Measurements from ENCODE around the gene DNM3.

Gene DNM3

GRCh38 chr1:171803461-171804022 lies 37.8 kb upstream of the DNM3 start:
- peaks cover 3% of the 10 kb centered on the region; the same call in 1 of the 2 replicates for H3K36me3 ChIP-seq (ENCODE audit: insufficient read depth, low read length)
- no peak overlapping the region for H3K9ac ChIP-seq (ENCODE audit: low read depth, low read length)

GRCh38 chr1:171805395-171806115 lies 35.7 kb upstream of the DNM3 start:
- Histone ChIP-seq H3K36me3 (ENCODE audit: insufficient read depth, low read length) (no peaks in the 10 kb centered on the region), H3K4me1 (ENCODE audit: insufficient read depth, low read length) (peaks cover 12% of the 10 kb centered on the region), H3K9ac (ENCODE audit: low read depth, low read length) (no peak overlapping the region), H3K9me3 (ENCODE audit: control insufficient read depth, insufficient read depth, low read length) (no peaks in the 10 kb centered on the region)

More at GRCh38 chr1:171803461-171804022, 37.8 kb upstream of the DNM3 start:
- H3K9me3 ChIP-seq (ENCODE audit: control insufficient read depth, insufficient read depth, low read length), result no peaks in the 10 kb centered on the region
- peaks cover 17% of the 10 kb centered on the region for H3K4me1 ChIP-seq (ENCODE audit: insufficient read depth, low read length)

GRCh38 chr1:171807556-171807955 lies 33.7 kb upstream of the DNM3 start:
- no peaks in the 10 kb centered on the region for H3K36me3 ChIP-seq (ENCODE audit: insufficient read depth, low read length)
- peaks cover 1% of the 10 kb centered on the region; the same call in 1 of the 2 replicates for H3K4me1 ChIP-seq (ENCODE audit: insufficient read depth, low read length)
- H3K9ac ChIP-seq (ENCODE audit: low read depth, low read length), result no peak overlapping the region
- no peaks in the 10 kb centered on the region for H3K9me3 ChIP-seq (ENCODE audit: control insufficient read depth, insufficient read depth, low read length)

- no peak overlapping the region for H3K9ac ChIP-seq (ENCODE audit: low read depth, low read length)
- H3K36me3 ChIP-seq (ENCODE audit: insufficient read depth, low read length), result no peaks in the 10 kb centered on the region
- H3K4me1 ChIP-seq (ENCODE audit: insufficient read depth, low read length), result no peaks in the 10 kb centered on the region; the same call in 1 of the 2 replicates
- no peaks in the 10 kb centered on the region for H3K9me3 ChIP-seq (ENCODE audit: control insufficient read depth, insufficient read depth, low read length)
Measured at GRCh38 chr1:171809834-171810233, 31.5 kb upstream of the DNM3 start.

GRCh38 chr1:171811672-171812071 lies 29.6 kb upstream of the DNM3 start:
- H3K9ac ChIP-seq (ENCODE audit: low read depth, low read length), result no peak overlapping the region
- no peaks in the 10 kb centered on the region for H3K9me3 ChIP-seq (ENCODE audit: control insufficient read depth, insufficient read depth, low read length)
- peaks cover 5% of the 10 kb centered on the region for H3K4me1 ChIP-seq (ENCODE audit: insufficient read depth, low read length)
- H3K36me3 ChIP-seq (ENCODE audit: insufficient read depth, low read length), result no peaks in the 10 kb centered on the region

- H3K9ac ChIP-seq (ENCODE audit: low read depth, low read length), result no peak overlapping the region
- H3K4me1 ChIP-seq (ENCODE audit: insufficient read depth, low read length), result peaks cover 23% of the 10 kb centered on the region
- no peaks in the 10 kb centered on the region for H3K36me3 ChIP-seq (ENCODE audit: insufficient read depth, low read length)
- H3K9me3 ChIP-seq (ENCODE audit: control insufficient read depth, insufficient read depth, low read length), result no peaks in the 10 kb centered on the region
Measured at GRCh38 chr1:171814692-171815091, 26.6 kb upstream of the DNM3 start.

- Histone ChIP-seq H3K9ac (ENCODE audit: low read depth, low read length) (no peak overlapping the region), H3K9me3 (ENCODE audit: control insufficient read depth, insufficient read depth, low read length) (no peaks in the 10 kb centered on the region), H3K36me3 (ENCODE audit: insufficient read depth, low read length) (no peaks in the 10 kb centered on the region), H3K4me1 (ENCODE audit: insufficient read depth, low read length) (peaks cover 23% of the 10 kb centered on the region)
Measured at GRCh38 chr1:171816300-171816901, 24.9 kb upstream of the DNM3 start.

- no peaks in the 10 kb centered on the region for H3K9me3 ChIP-seq (ENCODE audit: control insufficient read depth, insufficient read depth, low read length)
- H3K9ac ChIP-seq (ENCODE audit: low read depth, low read length), result no peak overlapping the region
- H3K36me3 ChIP-seq (ENCODE audit: insufficient read depth, low read length), result no peaks in the 10 kb centered on the region
- H3K4me1 ChIP-seq (ENCODE audit: insufficient read depth, low read length), result peaks cover 23% of the 10 kb centered on the region
Measured at GRCh38 chr1:171817511-171818265, 23.6 kb upstream of the DNM3 start.

- no peaks in the 10 kb centered on the region for H3K9me3 ChIP-seq (ENCODE audit: control insufficient read depth, insufficient read depth, low read length)
- H3K36me3 ChIP-seq (ENCODE audit: insufficient read depth, low read length), result no peaks in the 10 kb centered on the region
- H3K9ac ChIP-seq (ENCODE audit: low read depth, low read length), result no peak overlapping the region
- H3K4me1 ChIP-seq (ENCODE audit: insufficient read depth, low read length), result peaks cover 23% of the 10 kb centered on the region
Measured at GRCh38 chr1:171819946-171820345, 21.4 kb upstream of the DNM3 start.

GRCh38 chr1:171826973-171827372 lies 14.3 kb upstream of the DNM3 start:
- Histone ChIP-seq H3K36me3 (ENCODE audit: insufficient read depth, low read length) (no peaks in the 10 kb centered on the region), H3K4me1 (ENCODE audit: insufficient read depth, low read length) (no peaks in the 10 kb centered on the region), H3K9ac (ENCODE audit: low read depth, low read length) (no peak overlapping the region), H3K9me3 (ENCODE audit: control insufficient read depth, insufficient read depth, low read length) (peaks cover 5% of the 10 kb centered on the region)

- Histone ChIP-seq H3K4me1 (ENCODE audit: insufficient read depth, low read length) (no peaks in the 10 kb centered on the region), H3K9ac (ENCODE audit: low read depth, low read length) (no peak overlapping the region), H3K9me3 (ENCODE audit: control insufficient read depth, insufficient read depth, low read length) (peaks cover 5% of the 10 kb centered on the region), H3K36me3 (ENCODE audit: insufficient read depth, low read length) (no peaks in the 10 kb centered on the region)
Measured at GRCh38 chr1:171828794-171829193, 12.5 kb upstream of the DNM3 start.

GRCh38 chr1:171833091-171833825 lies 8.0 kb upstream of the DNM3 start:
- H3K9ac ChIP-seq (ENCODE audit: low read depth, low read length), result no peak overlapping the region
- H3K36me3 ChIP-seq (ENCODE audit: insufficient read depth, low read length), result no peaks in the 10 kb centered on the region
- H3K4me1 ChIP-seq (ENCODE audit: insufficient read depth, low read length), result no peaks in the 10 kb centered on the region
- no peaks in the 10 kb centered on the region for H3K9me3 ChIP-seq (ENCODE audit: control insufficient read depth, insufficient read depth, low read length)

GRCh38 chr1:171834821-171835220 lies 6.5 kb upstream of the DNM3 start:
- H3K4me1 ChIP-seq (ENCODE audit: insufficient read depth, low read length), result no peaks in the 10 kb centered on the region
- H3K9ac ChIP-seq (ENCODE audit: low read depth, low read length), result no peak overlapping the region
- H3K9me3 ChIP-seq (ENCODE audit: control insufficient read depth, insufficient read depth, low read length), result no peaks in the 10 kb centered on the region
- H3K36me3 ChIP-seq (ENCODE audit: insufficient read depth, low read length), result no peaks in the 10 kb centered on the region

GRCh38 chr1:171835891-171836290 lies 5.4 kb upstream of the DNM3 start:
- Histone ChIP-seq H3K9me3 (ENCODE audit: control insufficient read depth, insufficient read depth, low read length) (no peaks in the 10 kb centered on the region), H3K9ac (ENCODE audit: low read depth, low read length) (no peak overlapping the region), H3K4me1 (ENCODE audit: insufficient read depth, low read length) (no peaks in the 10 kb centered on the region), H3K36me3 (ENCODE audit: insufficient read depth, low read length) (no peaks in the 10 kb centered on the region)

Data from ES-I3 (cell line).